Tibial nerve (tissue), 4 donors: ENCODE measurements around the gene PPP1R2. TPM values are rescaled to one million over a fixed set of nuclear protein-coding genes. Genes with fewer than 3 reads are reported as not detected.

ENCODE experiments used
- DNase-seq, 2 donors: peaks; one replicate each; pipeline ENCODE4 v3.0.0-alpha.2; 2019; ENCODE audit warnings: low spot score in 2 of 2
- H3K27ac ChIP-seq, 4 donors: fragments of 200-600 bp; sonication (generic) in 3 of 4; one replicate each; pipeline ENCODE4 v1.5.1; 2017 to 2019; ENCODE audit warnings: mild to moderate bottlenecking in 1 of 4
- H3K27me3 ChIP-seq, 2 donors: fragments of 200-600 bp; sonication (generic) in 1 of 2; one replicate each; pipeline versions ENCODE4 v1.5.1 to v1.6.0; 2017 to 2019
- H3K36me3 ChIP-seq, 3 donors: fragments of 200-600 bp; sonication (generic); one replicate each; pipeline ENCODE4 v1.5.1; 2018 to 2019
- H3K4me1 ChIP-seq, 4 donors: fragments of 200-600 bp; sonication (generic) in 3 of 4; one replicate each; pipeline ENCODE4 v1.5.1; 2017 to 2019
- H3K4me3 ChIP-seq, 4 donors: fragments of 200-600 bp; sonication (generic) in 3 of 4; one replicate each; pipeline ENCODE4 v1.5.1; 2017 to 2019; ENCODE audit warnings: mild to moderate bottlenecking in 1 of 4, moderate library complexity in 1 of 4
- H3K9me3 ChIP-seq, 4 donors: fragments of 200-600 bp; sonication (generic) in 3 of 4; one replicate each; pipeline ENCODE4 v1.5.1; 2017 to 2019
- CTCF ChIP-seq, 5 experiments: fragments of 200-600 bp in 3 of 5; fragments of 450-650 bp in 2 of 5; sonication (generic) in 3 of 5; IDR thresholded peaks; one replicate each; pipeline ENCODE4 v1.5.1; 2016 to 2019; ENCODE audit warnings: antibody characterized with exemption in 5 of 5, mild to moderate bottlenecking in 3 of 5, moderate library complexity in 2 of 5
- EP300 ChIP-seq, 2 donors: sonication (generic); formaldehyde crosslinking; IDR thresholded peaks; one replicate each; pipeline ENCODE4 v1.6.1; 2017; ENCODE audit warnings: antibody characterized with exemption in 2 of 2, mild to moderate bottlenecking in 1 of 2
- POLR2A ChIP-seq, 2 donors: fragments of 450-650 bp; IDR thresholded peaks; one replicate each; pipeline ENCODE4 v1.6.1; 2017; ENCODE audit warnings: antibody characterized with exemption in 2 of 2, mild to moderate bottlenecking in 2 of 2, moderate library complexity in 2 of 2
- WGBS, 2 donors: methylation state at CpG; one replicate each; pipeline ENCODE4 v1.1.5; 2018; 5-methylcytosine and 5-hydroxymethylcytosine counted together
- small RNA-seq: library from RNA; depleted of rRNA; stranded (forward); fragments of <200 nt; gene quantifications from one replicate; pipeline ENCODE3, GENCODE V24; 2016
- total RNA-seq, 4 donors: library from RNA; depleted of rRNA; stranded (reverse); fragments of >200 nt; gene quantifications; one replicate each; pipeline ENCODE4 v1.1.0, GENCODE V29; 2016

PPP1R2 gene
- total RNA-seq, 4 donors from 2014 or later = 66.6 to 98.1 (median 87.4) TPM

GRCh38 chr3:195467641-195468390 is 75.3 kb downstream of the PPP1R2 start:
- TF ChIP-seq EP300 (IDR thresholded peaks at IDR 0.05) = no peak
- no peak for TF ChIP-seq CTCF (IDR thresholded peaks at IDR 0.05)
- no peak for TF ChIP-seq POLR2A (IDR thresholded peaks at IDR 0.05)
- 92 to 95% methylated on average over 5 of the region's 5 CpGs for WGBS, 2 donors
- H3K9me3 ChIP-seq = no peaks in the 10 kb centered on the region
- H3K27me3 ChIP-seq = no peaks in the 10 kb centered on the region
- H3K4me3 ChIP-seq = no peak overlapping the region
- no peaks in the 10 kb centered on the region for H3K4me1 ChIP-seq
- H3K36me3 ChIP-seq = no peaks in the 10 kb centered on the region
- H3K27ac ChIP-seq = no peak overlapping the region
- no peak for DNase-seq

- no peak for TF ChIP-seq EP300 (IDR thresholded peaks at IDR 0.05)
- no peak for TF ChIP-seq POLR2A (IDR thresholded peaks at IDR 0.05)
- TF ChIP-seq CTCF (IDR thresholded peaks at IDR 0.05) = no peak
- no peaks in the 10 kb centered on the region for H3K4me1 ChIP-seq
- H3K4me3 ChIP-seq = no peak overlapping the region
- no peak overlapping the region for H3K27ac ChIP-seq
- no peaks in the 10 kb centered on the region for H3K36me3 ChIP-seq
- H3K27me3 ChIP-seq = no peaks in the 10 kb centered on the region
- no peaks in the 10 kb centered on the region for H3K9me3 ChIP-seq
- DNase-seq = no peak
- WGBS, 2 donors = 85 to 86% methylated on average over 4 of the region's 4 CpGs
Measured at GRCh38 chr3:195466251-195466650, 76.9 kb downstream of the PPP1R2 start.

Small RNAs within 50 kb of the gene (small RNA-seq; reads per million reads assigned to genes)
- gene RN7SL73P = not detected
- not detected for gene RNU6ATAC24P

Other genes with a start within 250 kb of the PPP1R2 start
- gene ACAP2, start 100.3 kb downstream of the PPP1R2 start, total RNA-seq = 10 to 100 TPM; 53.5 to 69.8 (median 62.5) TPM
- gene APOD, start 40.6 kb upstream of the PPP1R2 start, total RNA-seq = 1,000 to 10,000 TPM; 1,911 to 7,779 (median 5,257) TPM
- gene MUC20, start 177.7 kb upstream of the PPP1R2 start, total RNA-seq = 10 to 100 TPM; 11.0 to 67.5 (median 22.9) TPM